HCT116 (cell line): Measurements from ENCODE around the gene FOXN3. TPM values are rescaled to one million over a fixed set of nuclear protein-coding genes. Genes with fewer than 3 reads are reported as not detected.

Experiments
- ATAC-seq: fragments of 200-7000 bp; cut with Tn5 transposase; 2 replicates; pipeline ENCODE4 v1.9.1; 2020; ENCODE audit warnings: mild to moderate bottlenecking, moderate library complexity
- BruUV-seq: library from RNA; stranded (reverse); fragments of 400-500 nt; replicated peaks from 2 replicates; lab custom pipeline; 2021; lab: Mats Ljungman, UMichigan
- CTCF ChIA-PET: fragments of 300-600 bp; sonication (Branson Sonifier 250); formaldehyde crosslinking; loops from one replicate; lab custom pipeline; 2021; ENCODE audit warnings: antibody characterized with exemption; lab: Charles Lee
- POLR2A ChIA-PET: fragments of 300-600, 350-600 bp; sonication (Branson Sonifier 250); formaldehyde crosslinking; loops from one replicate; lab custom pipeline; 2021; ENCODE audit warnings: antibody characterized with exemption; lab: Charles Lee
- RAD21 ChIA-PET, 2 experiments: fragments of 300-600 bp; sonication (Branson Sonifier 250); formaldehyde crosslinking; loops; one replicate each; lab custom pipeline; 2023; ENCODE audit warnings: low total read pairs in 2 of 2; ENCODE audit not compliant: uncharacterized antibody in 2 of 2, unreplicated experiment in 2 of 2, low non-redundant PET in 1 of 2; lab: Charles Lee
- DNase-seq: peaks from one replicate; pipeline ENCODE4 v3.0.0-alpha.2; 2010; ENCODE audit warnings: low read depth, low spot score
- H2AFZ ChIP-seq: fragments of 200-600 bp; shearing (Covaris generic), sonication (generic); 2 replicates; pipeline ENCODE4 v1.6.1; 2017; ENCODE audit warnings: low read depth, mixed run types, mixed read lengths, antibody characterized with exemption, low read length; ENCODE audit not compliant: poor library complexity, severe bottlenecking
- H3K27ac ChIP-seq: 2 replicates; pipeline ENCODE4 v1.5.1; 2012; ENCODE audit warnings: low read depth, low read length
- H3K27me3 ChIP-seq: fragments of 200-600 bp; sonication (generic); 2 replicates; pipeline ENCODE4 v1.6.1; 2016; ENCODE audit warnings: mixed run types, low read length, mixed read lengths; ENCODE audit not compliant: insufficient read depth
- H3K36me3 ChIP-seq, 2 experiments: fragments of 200-500 bp in 1 of 2; fragments of 200-600 bp in 1 of 2; sonication (Bioruptor generic) in 1 of 2; sonication (generic) in 1 of 2; 2 replicates each; pipeline versions ENCODE4 v1.5.1 to v1.6.1; 2014 to 2016; ENCODE audit warnings: low read length in 2 of 2, inconsistent platforms in 1 of 2, mixed read lengths in 1 of 2, mixed run types in 1 of 2; ENCODE audit not compliant: insufficient read depth in 2 of 2, control insufficient read depth in 1 of 2
- H3K4me1 ChIP-seq, 2 experiments: fragments of 200-600 bp in 1 of 2; sonication (generic) in 1 of 2; 2 replicates each; pipeline versions ENCODE4 v1.5.1 to v1.6.1; 2012 to 2017; ENCODE audit warnings: low read length in 2 of 2, inconsistent platforms in 1 of 2, mild to moderate bottlenecking in 1 of 2, mixed read lengths in 1 of 2, mixed run types in 1 of 2, moderate library complexity in 1 of 2; ENCODE audit not compliant: insufficient read depth in 2 of 2, control insufficient read depth in 1 of 2
- H3K4me2 ChIP-seq: fragments of 200-600 bp; sonication (generic); 2 replicates; pipeline ENCODE4 v1.6.1; 2017; ENCODE audit warnings: mixed run types, low read length, mixed read lengths
- H3K4me3 ChIP-seq, 2 experiments: fragments of 200-600 bp in 1 of 2; sonication (generic) in 1 of 2; replicated peaks in 1 of 2; 2 replicates each; pipeline ENCODE4 v1.5.1; 2011 to 2016; ENCODE audit warnings: low read length in 2 of 2, control low read depth in 1 of 2, low read depth in 1 of 2, mild to moderate bottlenecking in 1 of 2, mixed read lengths in 1 of 2, mixed run types in 1 of 2
- H3K79me2 ChIP-seq: fragments of 200-600 bp; sonication (generic); 2 replicates; pipeline ENCODE4 v1.6.1; 2017; ENCODE audit warnings: mild to moderate bottlenecking, mixed run types, low read length, moderate library complexity, mixed read lengths; ENCODE audit not compliant: insufficient read depth
- H3K9ac ChIP-seq: fragments of 200-600 bp; sonication (generic); 2 replicates; pipeline ENCODE4 v1.6.1; 2016; ENCODE audit warnings: low read length, mixed read lengths
- H3K9me2 ChIP-seq: fragments of 200-600 bp; sonication (generic), shearing (Covaris generic); 2 replicates; pipeline ENCODE4 v1.6.1; 2017; ENCODE audit warnings: mixed run types, mild to moderate bottlenecking, moderate library complexity; ENCODE audit not compliant: insufficient read depth
- H3K9me3 ChIP-seq, 2 experiments: fragments of 200-500 bp in 1 of 2; fragments of 200-600 bp in 1 of 2; sonication (Bioruptor generic) in 1 of 2; sonication (generic) in 1 of 2; 2 replicates each; pipeline ENCODE4 v1.6.1; 2014 to 2017; ENCODE audit warnings: low read length in 2 of 2, mixed read lengths in 2 of 2, inconsistent platforms in 1 of 2, low read depth in 1 of 2, mild to moderate bottlenecking in 1 of 2, mixed run types in 1 of 2, moderate library complexity in 1 of 2; ENCODE audit not compliant: control insufficient read depth in 1 of 2, insufficient read depth in 1 of 2
- H4K20me1 ChIP-seq: fragments of 200-600 bp; sonication (generic), shearing (Covaris generic); 2 replicates; pipeline ENCODE4 v1.6.1; 2017; ENCODE audit warnings: mixed run types, mild to moderate bottlenecking, moderate library complexity; ENCODE audit not compliant: insufficient read depth
- ATF3 ChIP-seq: IDR thresholded peaks from 2 replicates; pipeline ENCODE4 v1.6.1; 2012
- CBX3 ChIP-seq: IDR thresholded peaks from 2 replicates; pipeline ENCODE4 v1.6.1; 2012; ENCODE audit warnings: low read depth
- EGR1 ChIP-seq: IDR thresholded peaks from 2 replicates; pipeline ENCODE4 v1.6.1; 2012; ENCODE audit warnings: low read depth
- ELF1 ChIP-seq: IDR thresholded peaks from 2 replicates; pipeline ENCODE4 v1.6.1; 2012; ENCODE audit warnings: low read depth, borderline replicate concordance
- RAD21 ChIP-seq: IDR thresholded peaks from 2 replicates; pipeline ENCODE4 v1.6.1; 2012; ENCODE audit warnings: low read depth, mild to moderate bottlenecking
- REST ChIP-seq: IDR thresholded peaks from 2 replicates; pipeline ENCODE4 v1.6.1; 2012; ENCODE audit warnings: low read depth
- SP1 ChIP-seq: IDR thresholded peaks from 2 replicates; pipeline ENCODE4 v1.6.1; 2012; ENCODE audit warnings: low read depth
- TCF7L2 ChIP-seq: IDR thresholded peaks from 2 replicates; pipeline ENCODE4 v1.7.0; 2011; ENCODE audit warnings: borderline replicate concordance, inconsistent platforms; ENCODE audit not compliant: insufficient read depth, insufficient read length; ENCODE audit errors: extremely low read depth
- ZBTB33 ChIP-seq: IDR thresholded peaks from 2 replicates; pipeline ENCODE4 v1.6.1; 2011; ENCODE audit warnings: mild to moderate bottlenecking, low read length, moderate library complexity; ENCODE audit not compliant: insufficient replicate concordance; ENCODE audit errors: extremely low read depth
- ZFX ChIP-seq: fragments of 450-650 bp; IDR thresholded peaks from 2 replicates; pipeline ENCODE4 v1.6.1; 2017
- ZNF274 ChIP-seq: fragments of 200-500 bp; sonication (Bioruptor generic); IDR thresholded peaks from 2 replicates; pipeline ENCODE4 v1.6.1; 2014; ENCODE audit warnings: mild to moderate bottlenecking, low read depth, low read length, inconsistent platforms
- intact Hi-C: fragments of 100-400 bp; cut with micrococcal nuclease; formaldehyde crosslinking; loops from 2 replicates; pipeline ENCODE4 v1.10.0; 2022
- total RNA-seq: library from RNA; stranded (reverse); gene quantifications from one replicate; pipeline ENCODE4 v1.2.1, GENCODE V29; 2021; ENCODE audit not compliant: unreplicated experiment

Gene FOXN3
- total RNA-seq, 1 experiment from 2014 or later: 20.0 TPM

GRCh38 chr14:89435492-89435891 lies 18.5 kb upstream of the FOXN3 start:
- Histone ChIP-seq H3K27me3 (no peaks in the 10 kb centered on the region), H3K79me2 (no peaks in the 10 kb centered on the region), H3K4me2 (no peak overlapping the region), H3K36me3 (no peaks in the 10 kb centered on the region), H3K4me3 (no peak overlapping the region), H3K9me3 (no peaks in the 10 kb centered on the region), H3K9ac (no peak overlapping the region), H3K4me1 (no peaks in the 10 kb centered on the region), H3K9me2 (no peaks in the 10 kb centered on the region), H3K27ac (no peak overlapping the region), H2AFZ (no peak overlapping the region), H4K20me1 (no peaks in the 10 kb centered on the region)
- intact Hi-C loops: no loop called here
- ChIA-PET CTCF (no interaction called here), RAD21 (no interaction called here), POLR2A (no interaction called here)
- no peak for TF ChIP-seq ELF1
- TF ChIP-seq CBX3: no peak
- TF ChIP-seq ATF3: no peak
- TF ChIP-seq TCF7L2: no peak
- TF ChIP-seq ZNF274: no peak
- no peak for TF ChIP-seq ZBTB33
- no peak for TF ChIP-seq REST
- no peak for TF ChIP-seq ZFX
- no peak for TF ChIP-seq SP1
- TF ChIP-seq EGR1: no peak
- no peak for TF ChIP-seq RAD21
- BruUV-seq: no TSS peak
- DNase-seq: no peak
- ATAC-seq: no peak
